ENCODE data around the gene ZNF202. TPM values are rescaled to one million over a fixed set of nuclear protein-coding genes. Genes with fewer than 3 reads are reported as not detected.
"Not testable (repeated sequence)": the region's sequence is repeated elsewhere in the genome, so short reads cannot be mapped to it uniquely, and the experiment has no call there.

The ZNF202 gene
- total and polyA plus RNA-seq, 3 experiments from 2014 or later = 9.7 to 18.4 (median 16.6) TPM

- H3K27me3 Mint-ChIP-seq = no peaks in the 10 kb centered on the region
- Histone ChIP-seq H3K27me3 (ENCODE audit: insufficient read depth, low read length, poor library complexity, severe bottlenecking) (no peaks in the 10 kb centered on the region), H3K9me3 (ENCODE audit: low read length) (no peaks in the 10 kb centered on the region), H3K27ac (ENCODE audit: low read depth, low read length) (no peak overlapping the region), H3K4me1 (ENCODE audit: insufficient read depth, low read length) (peaks cover 15% of the 10 kb centered on the region), H3K36me3 (ENCODE audit: insufficient read depth, low read length) (peaks cover 4% of the 10 kb centered on the region), H3K4me3 (ENCODE audit: low read length) (no peak overlapping the region)
- peaks cover 3 to 58% (median 8%) of the 10 kb centered on the region in 3 donors for H3K36me3 Mint-ChIP-seq
- H3K9me3 Mint-ChIP-seq = no peaks in the 10 kb centered on the region
- H3K4me3 Mint-ChIP-seq = no peak overlapping the region
- CTCF ChIA-PET = interaction anchor here (1.3 kb wide), 1 partner anchor 29 kb away, joined by 4 read pairs; no protein-coding TSS in a partner anchor
- H3K4me1 Mint-ChIP-seq = peaks cover 39 to 56% (median 53%) of the 10 kb centered on the region in 3 donors
- no peak overlapping the region for H3K27ac Mint-ChIP-seq
- POLR2A ChIA-PET = no interaction called here
- DNase-seq = no peak
These were observed 4.7 kb downstream of the ZNF202 start for GRCh38 chr11:123736769-123737168.

GRCh38 chr11:123729602-123730001 lies 11.9 kb downstream of the ZNF202 start:
- ChIA-PET POLR2A (no interaction called here), CTCF (no interaction called here)
- peaks cover 17 to 35% (median 20%) of the 10 kb centered on the region in 5 donors for H3K9me3 Mint-ChIP-seq
- H3K27me3 Mint-ChIP-seq = no peaks in the 10 kb centered on the region
- no peaks in the 10 kb centered on the region for H3K4me1 ChIP-seq (ENCODE audit: insufficient read depth, low read length)
- H3K27ac Mint-ChIP-seq = no peak overlapping the region
- no peak for DNase-seq
- peaks cover 13 to 60% (median 47%) of the 10 kb centered on the region in 3 donors for H3K36me3 Mint-ChIP-seq
- H3K27ac ChIP-seq (ENCODE audit: low read depth, low read length) = no peak overlapping the region
- peaks cover 47% of the 10 kb centered on the region for H3K36me3 ChIP-seq (ENCODE audit: insufficient read depth, low read length)
- no peaks in the 10 kb centered on the region for H3K27me3 ChIP-seq (ENCODE audit: insufficient read depth, low read length, poor library complexity, severe bottlenecking)
- H3K9me3 ChIP-seq (ENCODE audit: low read length) = peaks cover 13% of the 10 kb centered on the region
- H3K4me3 ChIP-seq (ENCODE audit: low read length) = no peak overlapping the region
- H3K4me1 Mint-ChIP-seq = peaks cover 0 to 7% (median 0%) of the 10 kb centered on the region in 3 donors
- no peak overlapping the region for H3K4me3 Mint-ChIP-seq

- no peak overlapping the region for H3K4me3 Mint-ChIP-seq
- CTCF ChIA-PET = no interaction called here
- H3K9me3 Mint-ChIP-seq = peaks cover 19 to 41% (median 21%) of the 10 kb centered on the region in 5 donors
- H3K4me1 ChIP-seq (ENCODE audit: insufficient read depth, low read length) = no peaks in the 10 kb centered on the region
- no peak for DNase-seq
- no peak overlapping the region for H3K27ac Mint-ChIP-seq
- H3K4me1 Mint-ChIP-seq = no peaks in the 10 kb centered on the region
- no peak overlapping the region for H3K4me3 ChIP-seq (ENCODE audit: low read length)
- POLR2A ChIA-PET = no interaction called here
- H3K27ac ChIP-seq (ENCODE audit: low read depth, low read length) = no peak overlapping the region
- peaks cover 45% of the 10 kb centered on the region for H3K36me3 ChIP-seq (ENCODE audit: insufficient read depth, low read length)
- H3K9me3 ChIP-seq (ENCODE audit: low read length) = peaks cover 13% of the 10 kb centered on the region
- peaks cover 13 to 69% (median 49%) of the 10 kb centered on the region in 3 donors for H3K36me3 Mint-ChIP-seq
- no peaks in the 10 kb centered on the region for H3K27me3 ChIP-seq (ENCODE audit: insufficient read depth, low read length, poor library complexity, severe bottlenecking)
- no peaks in the 10 kb centered on the region for H3K27me3 Mint-ChIP-seq
These were observed 15.3 kb downstream of the ZNF202 start for GRCh38 chr11:123725995-123726655.

GRCh38 chr11:123719452-123719851 lies 22.0 kb downstream of the ZNF202 start:
- H3K4me1 ChIP-seq (ENCODE audit: insufficient read depth, low read length) = no peaks in the 10 kb centered on the region
- no peak for DNase-seq
- peaks cover 0 to 26% of the 10 kb centered on the region in 2 donors for H3K27me3 Mint-ChIP-seq
- H3K4me1 Mint-ChIP-seq = no peaks in the 10 kb centered on the region
- peaks cover under 1 to 11% (median 7%) of the 10 kb centered on the region in 3 donors for H3K36me3 Mint-ChIP-seq
- H3K9me3 Mint-ChIP-seq = peaks cover 0 to 5% (median 2%) of the 10 kb centered on the region in 5 donors
- ChIA-PET POLR2A (no interaction called here), CTCF (interaction anchor here (1.3 kb wide), 1 partner anchor 11 kb away, joined by 3 read pairs; no protein-coding TSS in a partner anchor)
- no peak overlapping the region for H3K4me3 ChIP-seq (ENCODE audit: low read length)
- no peak overlapping the region for H3K27ac ChIP-seq (ENCODE audit: low read depth, low read length)
- H3K27me3 ChIP-seq (ENCODE audit: insufficient read depth, low read length, poor library complexity, severe bottlenecking) = no peaks in the 10 kb centered on the region
- no peaks in the 10 kb centered on the region for H3K9me3 ChIP-seq (ENCODE audit: low read length)
- H3K36me3 ChIP-seq (ENCODE audit: insufficient read depth, low read length) = no peaks in the 10 kb centered on the region
- H3K27ac Mint-ChIP-seq = peak overlapping the region in 1 of 8 donors; percentile 52
- H3K4me3 Mint-ChIP-seq = no peak overlapping the region

GRCh38 chr11:123718469-123718868 lies 23.0 kb downstream of the ZNF202 start:
- Histone ChIP-seq H3K4me3 (ENCODE audit: low read length) (no peak overlapping the region), H3K4me1 (ENCODE audit: insufficient read depth, low read length) (no peaks in the 10 kb centered on the region), H3K27me3 (ENCODE audit: insufficient read depth, low read length, poor library complexity, severe bottlenecking) (no peaks in the 10 kb centered on the region), H3K9me3 (ENCODE audit: low read length) (no peaks in the 10 kb centered on the region), H3K36me3 (ENCODE audit: insufficient read depth, low read length) (no peaks in the 10 kb centered on the region), H3K27ac (ENCODE audit: low read depth, low read length) (no peak overlapping the region)
- no peak overlapping the region for H3K27ac Mint-ChIP-seq
- peaks cover 0 to 3% (median under 1%) of the 10 kb centered on the region in 5 donors for H3K9me3 Mint-ChIP-seq
- peaks cover 0 to 2% (median 0%) of the 10 kb centered on the region in 3 donors for H3K36me3 Mint-ChIP-seq
- DNase-seq = no peak
- POLR2A ChIA-PET = no interaction called here
- peaks cover 3 to 26% of the 10 kb centered on the region in 2 donors for H3K27me3 Mint-ChIP-seq
- no peaks in the 10 kb centered on the region for H3K4me1 Mint-ChIP-seq
- no peak overlapping the region for H3K4me3 Mint-ChIP-seq
- CTCF ChIA-PET = no interaction called here

GRCh38 chr11:123718063-123718462 lies 23.4 kb downstream of the ZNF202 start:
- H3K4me1 ChIP-seq (ENCODE audit: insufficient read depth, low read length) = no peaks in the 10 kb centered on the region
- ChIA-PET CTCF (no interaction called here), POLR2A (no interaction called here)
- no peaks in the 10 kb centered on the region for H3K4me1 Mint-ChIP-seq
- H3K4me3 Mint-ChIP-seq = no peak overlapping the region
- no peak for DNase-seq
- H3K27ac ChIP-seq (ENCODE audit: low read depth, low read length) = no peak overlapping the region
- no peaks in the 10 kb centered on the region for H3K36me3 Mint-ChIP-seq
- H3K27me3 ChIP-seq (ENCODE audit: insufficient read depth, low read length, poor library complexity, severe bottlenecking) = no peaks in the 10 kb centered on the region
- H3K27me3 Mint-ChIP-seq = peaks cover 3 to 26% of the 10 kb centered on the region in 2 donors
- H3K9me3 ChIP-seq (ENCODE audit: low read length) = no peaks in the 10 kb centered on the region
- no peaks in the 10 kb centered on the region for H3K36me3 ChIP-seq (ENCODE audit: insufficient read depth, low read length)
- H3K27ac Mint-ChIP-seq = no peak overlapping the region
- no peak overlapping the region for H3K4me3 ChIP-seq (ENCODE audit: low read length)
- peaks cover 0 to 2% (median 0%) of the 10 kb centered on the region in 5 donors for H3K9me3 Mint-ChIP-seq

GRCh38 chr11:123712627-123713026 lies 28.8 kb downstream of the ZNF202 start:
- H3K27ac Mint-ChIP-seq; H3K9me3 ChIP-seq (ENCODE audit: low read length); H3K36me3 Mint-ChIP-seq; H3K36me3 ChIP-seq (ENCODE audit: insufficient read depth, low read length); H3K4me1 Mint-ChIP-seq; H3K27me3 ChIP-seq (ENCODE audit: insufficient read depth, low read length, poor library complexity, severe bottlenecking); POLR2A ChIA-PET; H3K9me3 Mint-ChIP-seq; H3K4me1 ChIP-seq (ENCODE audit: insufficient read depth, low read length); H3K4me3 Mint-ChIP-seq; DNase-seq; H3K27ac ChIP-seq (ENCODE audit: low read depth, low read length); H3K4me3 ChIP-seq (ENCODE audit: low read length); CTCF ChIA-PET: not testable (repeated sequence)
- H3K27me3 Mint-ChIP-seq = peaks cover 10 to 28% of the 10 kb centered on the region in 2 donors

GRCh38 chr11:123707606-123708205 lies 33.8 kb downstream of the ZNF202 start:
- Mint-ChIP-seq H3K4me1 (no peaks in the 10 kb centered on the region), H3K27me3 (peaks cover 15 to 22% of the 10 kb centered on the region in 2 donors), H3K4me3 (no peak overlapping the region), H3K27ac (no peak overlapping the region), H3K36me3 (no peaks in the 10 kb centered on the region), H3K9me3 (no peaks in the 10 kb centered on the region)
- ChIA-PET CTCF (interaction anchor here (0.8 to 3.2 kb wide), 6 partner anchors 9 to 127 kb away, joined by 3 to 14 read pairs (median 3); no protein-coding TSS in a partner anchor), POLR2A (no interaction called here)
- Histone ChIP-seq H3K4me1 (ENCODE audit: insufficient read depth, low read length) (no peaks in the 10 kb centered on the region), H3K27ac (ENCODE audit: low read depth, low read length) (no peak overlapping the region), H3K36me3 (ENCODE audit: insufficient read depth, low read length) (no peaks in the 10 kb centered on the region), H3K27me3 (ENCODE audit: insufficient read depth, low read length, poor library complexity, severe bottlenecking) (no peaks in the 10 kb centered on the region), H3K9me3 (ENCODE audit: low read length) (no peaks in the 10 kb centered on the region), H3K4me3 (ENCODE audit: low read length) (no peak overlapping the region)
- peak in 3 of 5 donors; percentile 11 to 57 (median 53) for DNase-seq
